Fibroblast of lung (primary cell): ENCODE data around the gene MELTF. TPM values are rescaled to one million over a fixed set of nuclear protein-coding genes. Genes with fewer than 3 reads are reported as not detected.
A peak's percentile ranks its signal among the peaks of the same experiment; 100 is the strongest.

Source experiments
- DNase-seq, 2 donors: peaks; one replicate each; pipeline versions ENCODE4 v3.0.0 to v3.0.0-alpha.2; 2010; ENCODE audit warnings: low read depth in 2 of 2
- H2AFZ ChIP-seq: 2 replicates; pipeline ENCODE4 v1.5.1; 2012; ENCODE audit warnings: low read length, control low read depth, inconsistent platforms
- H3K27ac ChIP-seq: 2 replicates; pipeline ENCODE4 v1.5.1; 2011; ENCODE audit warnings: low read length, control low read depth; ENCODE audit not compliant: insufficient read depth
- H3K27me3 ChIP-seq: 2 replicates; pipeline ENCODE4 v1.5.1; 2011; ENCODE audit warnings: mild to moderate bottlenecking, low read length; ENCODE audit not compliant: control insufficient read depth, insufficient read depth
- H3K36me3 ChIP-seq: 2 replicates; pipeline ENCODE4 v1.5.1; 2011; ENCODE audit warnings: low read length; ENCODE audit not compliant: control insufficient read depth, insufficient read depth
- H3K4me1 ChIP-seq: 2 replicates; pipeline ENCODE4 v1.5.1; 2011; ENCODE audit warnings: low read length; ENCODE audit not compliant: control insufficient read depth, insufficient read depth; ENCODE audit errors: extremely low read depth
- H3K4me2 ChIP-seq: 2 replicates; pipeline ENCODE4 v1.5.1; 2011; ENCODE audit warnings: low read length, control low read depth; ENCODE audit not compliant: insufficient read depth; ENCODE audit errors: extremely low read depth
- H3K4me3 ChIP-seq, 4 experiments: fragments of 200-600 bp in 1 of 4; sonication (generic) in 1 of 4; replicated peaks in 1 of 4; 2 replicates each; pipeline ENCODE4 v1.5.1; 2011 to 2016; ENCODE audit warnings: low read length in 4 of 4, low read depth in 3 of 4, mild to moderate bottlenecking in 3 of 4, control low read depth in 2 of 4, inconsistent platforms in 1 of 4, mixed read lengths in 1 of 4; ENCODE audit not compliant: insufficient read depth in 1 of 4; ENCODE audit errors: control extremely low read depth in 1 of 4
- H3K79me2 ChIP-seq: 2 replicates; pipeline ENCODE4 v1.5.1; 2012; ENCODE audit warnings: mild to moderate bottlenecking, low read length, inconsistent platforms; ENCODE audit not compliant: control insufficient read depth, insufficient read depth
- H3K9ac ChIP-seq: 2 replicates; pipeline ENCODE4 v1.5.1; 2011; ENCODE audit warnings: mild to moderate bottlenecking, low read length, control low read depth; ENCODE audit not compliant: insufficient read depth
- H3K9me3 ChIP-seq: 2 replicates; pipeline ENCODE4 v1.5.1; 2012; ENCODE audit warnings: low read depth, low read length; ENCODE audit not compliant: control insufficient read depth, insufficient read depth
- H4K20me1 ChIP-seq: 2 replicates; pipeline ENCODE4 v1.5.1; 2011; ENCODE audit warnings: low read length; ENCODE audit not compliant: control insufficient read depth, insufficient read depth; ENCODE audit errors: extremely low read depth
- EZH2 ChIP-seq: IDR thresholded peaks from 2 replicates; pipeline ENCODE4 v1.5.1; 2012; ENCODE audit warnings: low read length, control low read depth, mild to moderate bottlenecking; ENCODE audit errors: missing control alignments
- polyA plus RNA-seq, 2 donors: library from polyadenylated mRNA; depleted of rRNA in 1 of 2; stranded (reverse) in 1 of 2; unstranded in 1 of 2; fragments of >200 nt; gene quantifications; 2 replicates each; pipeline ENCODE4 v1.2.1, GENCODE V29; 2011 to 2012; ENCODE audit warnings: missing spikeins in 1 of 2
- total RNA-seq: library from RNA; depleted of rRNA; stranded (reverse); fragments of >200 nt; gene quantifications from 2 replicates; pipeline ENCODE4 v1.2.1, GENCODE V29; 2014
- TF ChIP-seq, protein P1 (sequence below), 2 donors: IDR thresholded peaks in 1 of 2; conservative IDR thresholded peaks in 1 of 2; 1 replicate in 1 of 2; 2 replicates in 1 of 2; pipeline ENCODE4 v1.5.1; 2011 to 2012; ENCODE audit warnings: low read length in 2 of 2, control low read depth in 1 of 2, inconsistent platforms in 1 of 2, low read depth in 1 of 2, mild to moderate bottlenecking in 1 of 2

Gene MELTF
- total and polyA plus RNA-seq, 2 donors (not counting 1 experiment from before 2014, with no cell fraction given) = 2.7 to 5.0 TPM

DNA sequence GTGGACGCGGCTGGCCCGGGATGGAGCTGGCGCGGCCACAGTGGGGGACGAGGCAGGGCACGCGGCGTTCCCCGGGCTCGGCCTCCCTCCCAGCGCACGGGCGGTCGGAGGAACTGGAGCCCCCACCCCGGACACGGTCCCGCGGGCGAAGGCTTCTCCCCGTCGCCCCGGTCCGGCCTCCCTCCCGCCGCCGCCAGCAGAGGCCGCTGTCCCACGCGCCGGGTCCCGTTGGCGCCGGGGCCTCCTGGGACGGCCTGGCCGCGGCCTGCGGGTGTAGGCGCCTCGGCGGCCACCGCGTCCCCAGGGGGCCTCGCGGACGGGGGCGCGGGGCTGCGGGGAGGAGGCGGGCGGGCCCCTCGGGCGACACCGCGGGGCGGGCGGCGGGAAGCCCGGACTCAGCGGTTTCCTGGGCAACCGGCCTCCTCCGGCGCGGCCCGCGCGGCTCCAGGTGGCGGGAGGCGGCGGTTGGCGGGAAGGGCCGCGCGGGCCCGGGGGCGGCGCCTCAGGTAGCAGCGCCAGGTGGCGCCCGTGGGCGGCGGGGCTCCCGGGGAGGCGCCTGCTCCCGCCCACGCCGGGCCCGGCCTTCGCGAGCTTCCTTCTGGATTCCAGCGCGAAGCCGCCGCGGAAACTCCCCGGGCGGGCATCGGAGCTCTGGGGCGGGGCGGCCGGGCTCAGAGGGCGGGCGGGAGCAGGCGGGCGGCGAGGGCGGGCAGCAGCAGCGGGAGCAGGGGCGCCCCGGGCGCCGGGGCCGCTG is 26.7 kb downstream of the MELTF start:
- peak overlapping the region; percentile 80 for H3K4me2 ChIP-seq
- no peaks in the 10 kb centered on the region for H3K36me3 ChIP-seq
- TF ChIP-seq EZH2 = no peak
- TF ChIP-seq, protein P1, sequence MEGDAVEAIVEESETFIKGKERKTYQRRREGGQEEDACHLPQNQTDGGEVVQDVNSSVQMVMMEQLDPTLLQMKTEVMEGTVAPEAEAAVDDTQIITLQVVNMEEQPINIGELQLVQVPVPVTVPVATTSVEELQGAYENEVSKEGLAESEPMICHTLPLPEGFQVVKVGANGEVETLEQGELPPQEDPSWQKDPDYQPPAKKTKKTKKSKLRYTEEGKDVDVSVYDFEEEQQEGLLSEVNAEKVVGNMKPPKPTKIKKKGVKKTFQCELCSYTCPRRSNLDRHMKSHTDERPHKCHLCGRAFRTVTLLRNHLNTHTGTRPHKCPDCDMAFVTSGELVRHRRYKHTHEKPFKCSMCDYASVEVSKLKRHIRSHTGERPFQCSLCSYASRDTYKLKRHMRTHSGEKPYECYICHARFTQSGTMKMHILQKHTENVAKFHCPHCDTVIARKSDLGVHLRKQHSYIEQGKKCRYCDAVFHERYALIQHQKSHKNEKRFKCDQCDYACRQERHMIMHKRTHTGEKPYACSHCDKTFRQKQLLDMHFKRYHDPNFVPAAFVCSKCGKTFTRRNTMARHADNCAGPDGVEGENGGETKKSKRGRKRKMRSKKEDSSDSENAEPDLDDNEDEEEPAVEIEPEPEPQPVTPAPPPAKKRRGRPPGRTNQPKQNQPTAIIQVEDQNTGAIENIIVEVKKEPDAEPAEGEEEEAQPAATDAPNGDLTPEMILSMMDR (conservative IDR thresholded peaks at IDR 0.05 in 1 of 2, IDR thresholded peaks at IDR 0.05 in 1 of 2; ENCODE audit: low read depth in 1 of 2, low read length in 2 of 2) = peak; percentile 36 to 49
- no peak overlapping the region for H3K27ac ChIP-seq
- H3K4me1 ChIP-seq = no peaks in the 10 kb centered on the region
- DNase-seq = peak; percentile 62 to 66
- H2AFZ ChIP-seq = peak overlapping the region; percentile 60
- H3K9ac ChIP-seq = peak overlapping the region; percentile 59
- H3K4me3 ChIP-seq = peak overlapping the region in 3 of 4 experiments; percentile 38 to 61 (median 46)
- no peaks in the 10 kb centered on the region for H4K20me1 ChIP-seq
- no peaks in the 10 kb centered on the region for H3K27me3 ChIP-seq
- no peaks in the 10 kb centered on the region for H3K9me3 ChIP-seq
- H3K79me2 ChIP-seq = no peaks in the 10 kb centered on the region

DNA sequence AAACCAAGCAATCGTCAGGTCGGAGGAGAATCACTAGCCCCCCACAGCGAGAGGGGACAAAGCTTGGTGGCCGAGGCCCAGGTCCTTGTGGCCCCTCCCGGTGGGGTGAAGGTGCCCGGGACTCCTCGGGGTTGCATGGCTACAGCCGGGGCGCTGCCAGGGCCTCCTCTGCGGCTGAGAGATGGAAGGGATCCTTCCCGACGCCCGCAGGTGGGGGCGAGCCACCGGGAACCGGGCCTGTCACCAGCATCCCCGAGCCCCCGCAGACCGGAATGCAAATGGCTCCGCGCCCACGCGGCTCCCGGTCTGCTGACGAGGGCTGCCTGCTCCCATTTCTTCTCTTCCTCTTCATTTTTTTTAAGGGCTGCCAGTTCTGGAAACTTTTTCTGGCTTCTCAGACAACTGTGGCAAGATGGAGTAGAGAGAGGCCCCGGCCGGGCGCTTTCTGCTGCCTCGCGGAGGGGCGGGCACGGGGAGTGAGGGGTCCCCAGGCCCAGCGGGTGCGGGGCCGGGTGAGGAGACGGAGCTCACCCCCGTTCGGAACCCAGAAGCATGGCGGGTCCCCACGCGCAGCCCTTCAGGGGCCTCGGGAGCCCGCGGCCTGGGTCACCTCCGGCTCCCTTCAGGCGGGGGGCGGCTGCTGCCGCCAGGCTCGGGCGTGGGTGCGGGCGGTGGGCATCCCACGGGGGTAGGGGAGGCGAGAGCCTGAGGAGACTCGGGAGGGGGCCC is 27.5 kb downstream of the MELTF start:
- Histone ChIP-seq H3K9me3 (no peaks in the 10 kb centered on the region), H3K9ac (peak overlapping the region; percentile 59), H3K36me3 (no peaks in the 10 kb centered on the region), H3K4me1 (no peaks in the 10 kb centered on the region), H3K79me2 (no peaks in the 10 kb centered on the region), H2AFZ (peak overlapping the region; percentile 60), H3K4me3 (peak overlapping the region in 3 of 4 experiments; percentile 38 to 61 (median 46)), H3K27ac (no peak overlapping the region), H3K27me3 (no peaks in the 10 kb centered on the region), H3K4me2 (peak overlapping the region; percentile 80), H4K20me1 (no peaks in the 10 kb centered on the region)
- DNase-seq = peak in 1 of 2 donors; percentile 20
- no peak for TF ChIP-seq EZH2
- TF ChIP-seq, protein P1 (conservative IDR thresholded peaks at IDR 0.05 in 1 of 2, IDR thresholded peaks at IDR 0.05 in 1 of 2; ENCODE audit: low read depth in 1 of 2, low read length in 2 of 2) = no peak

DNA sequence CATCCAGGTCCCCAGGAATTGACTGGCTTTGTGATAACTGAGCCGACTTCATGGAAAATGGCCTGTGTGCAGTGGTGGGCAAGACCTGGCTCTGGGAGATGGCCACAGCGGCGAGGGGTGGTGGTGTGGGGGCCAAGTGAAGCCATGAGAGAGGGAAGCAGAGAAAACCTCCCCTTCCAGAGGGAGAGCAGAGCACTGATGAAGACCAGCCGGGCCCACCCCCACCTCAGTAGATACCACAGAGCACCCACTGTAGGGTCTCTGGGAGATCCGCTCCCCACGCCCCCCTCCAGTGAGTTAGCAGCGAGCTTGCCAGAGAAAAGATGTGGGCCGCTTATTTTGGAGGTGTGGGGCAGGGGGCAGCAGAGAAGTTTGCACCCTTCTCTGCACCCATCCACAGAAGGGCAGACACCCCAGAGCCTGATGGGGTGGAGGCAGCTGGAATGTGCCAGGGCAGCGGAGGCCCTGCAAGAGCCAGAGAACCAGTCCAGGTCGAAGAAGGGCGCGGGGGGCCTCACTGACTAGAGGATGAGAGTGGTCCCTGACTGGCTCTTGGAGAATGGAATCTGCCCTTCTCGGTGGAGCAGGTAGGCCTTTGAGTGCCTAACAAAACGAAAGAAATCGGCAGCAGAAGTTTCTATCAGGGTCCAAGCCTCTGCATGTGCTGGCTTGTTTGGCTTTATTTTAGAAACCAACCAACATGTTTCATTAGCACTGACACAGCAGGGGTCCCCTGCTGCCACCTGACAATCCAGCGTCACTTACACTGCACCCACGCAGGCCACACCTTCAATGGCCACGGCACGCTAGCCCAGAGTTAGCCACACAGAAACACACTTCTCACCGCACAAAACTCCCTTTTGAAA is 28.3 kb downstream of the MELTF start:
- no peak for DNase-seq
- Histone ChIP-seq H3K27ac (no peak overlapping the region), H3K36me3 (no peaks in the 10 kb centered on the region), H3K9ac (no peak overlapping the region), H2AFZ (no peak overlapping the region), H3K79me2 (no peaks in the 10 kb centered on the region), H3K4me2 (no peak overlapping the region), H3K4me1 (no peaks in the 10 kb centered on the region), H3K27me3 (no peaks in the 10 kb centered on the region), H3K4me3 (no peak overlapping the region), H3K9me3 (no peaks in the 10 kb centered on the region), H4K20me1 (no peaks in the 10 kb centered on the region)
- TF ChIP-seq EZH2 = no peak
- TF ChIP-seq, protein P1 (conservative IDR thresholded peaks at IDR 0.05 in 1 of 2, IDR thresholded peaks at IDR 0.05 in 1 of 2; ENCODE audit: low read depth in 1 of 2, low read length in 2 of 2) = no peak
